GM18909 (cell line): Measurements from ENCODE around the gene ARID1B.
A peak's percentile ranks its signal among the peaks of the same experiment; 100 is the strongest.

Experiments
- ATAC-seq: cut with Tn5 transposase; IDR thresholded peaks from one replicate; pipeline ENCODE4 v1.9.1; 2021; ENCODE audit warnings: mild to moderate bottlenecking; ENCODE audit not compliant: unreplicated experiment, poor library complexity

ARID1B gene

DNA sequence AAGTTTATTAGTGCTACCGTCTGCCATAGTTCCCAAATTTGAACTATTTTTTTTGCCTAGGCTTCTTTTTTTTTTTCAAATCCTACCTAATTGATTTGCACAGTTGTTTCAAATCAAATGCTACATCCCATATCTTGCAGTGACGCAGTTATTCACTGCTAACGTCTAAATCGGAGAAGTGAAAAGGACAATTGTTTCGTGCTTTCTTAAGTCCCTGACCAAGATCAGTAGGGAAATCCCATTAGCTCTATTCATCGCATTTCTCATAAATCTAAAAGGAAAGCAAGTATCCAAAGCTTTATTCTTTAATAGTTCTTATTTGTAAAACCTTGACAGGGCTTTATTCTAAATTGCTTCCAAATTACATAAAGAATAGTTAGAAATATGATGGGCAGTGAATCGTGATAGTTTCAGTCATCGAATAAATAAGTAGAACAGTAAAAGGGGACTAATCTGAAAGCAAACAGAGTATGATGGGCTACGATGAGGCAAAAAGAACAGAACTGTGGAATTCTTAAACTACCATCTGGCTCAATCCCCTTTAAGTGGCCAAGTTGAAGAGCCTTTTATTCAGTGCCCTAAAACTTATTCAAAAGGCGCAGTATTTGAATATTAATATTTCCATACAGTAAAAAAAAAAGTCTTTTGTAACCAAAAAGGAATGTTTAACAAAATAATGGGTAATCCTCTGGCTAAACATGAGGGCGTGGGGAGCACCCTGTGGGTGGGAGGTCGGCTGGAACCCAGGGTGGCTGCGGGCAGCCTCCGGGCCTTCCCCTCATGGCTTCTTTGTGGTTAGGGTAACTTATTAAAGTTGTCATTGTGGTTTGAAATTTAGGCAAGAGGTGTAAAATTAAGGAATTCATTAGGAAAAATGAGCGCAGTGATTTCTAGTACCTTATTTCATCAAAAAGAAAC is 3.0 kb upstream of the ARID1B start:
- ATAC-seq = no peak

GRCh38 chr6:156774863-156775405 is 2.2 kb upstream of the ARID1B start:
- no peak for ATAC-seq

- ATAC-seq = no peak
Measured at GRCh38 chr6:156775717-156776116, 1.5 kb upstream of the ARID1B start.

GRCh38 chr6:156776470-156776839 is 723 bp upstream of the ARID1B start:
- ATAC-seq = no peak

DNA sequence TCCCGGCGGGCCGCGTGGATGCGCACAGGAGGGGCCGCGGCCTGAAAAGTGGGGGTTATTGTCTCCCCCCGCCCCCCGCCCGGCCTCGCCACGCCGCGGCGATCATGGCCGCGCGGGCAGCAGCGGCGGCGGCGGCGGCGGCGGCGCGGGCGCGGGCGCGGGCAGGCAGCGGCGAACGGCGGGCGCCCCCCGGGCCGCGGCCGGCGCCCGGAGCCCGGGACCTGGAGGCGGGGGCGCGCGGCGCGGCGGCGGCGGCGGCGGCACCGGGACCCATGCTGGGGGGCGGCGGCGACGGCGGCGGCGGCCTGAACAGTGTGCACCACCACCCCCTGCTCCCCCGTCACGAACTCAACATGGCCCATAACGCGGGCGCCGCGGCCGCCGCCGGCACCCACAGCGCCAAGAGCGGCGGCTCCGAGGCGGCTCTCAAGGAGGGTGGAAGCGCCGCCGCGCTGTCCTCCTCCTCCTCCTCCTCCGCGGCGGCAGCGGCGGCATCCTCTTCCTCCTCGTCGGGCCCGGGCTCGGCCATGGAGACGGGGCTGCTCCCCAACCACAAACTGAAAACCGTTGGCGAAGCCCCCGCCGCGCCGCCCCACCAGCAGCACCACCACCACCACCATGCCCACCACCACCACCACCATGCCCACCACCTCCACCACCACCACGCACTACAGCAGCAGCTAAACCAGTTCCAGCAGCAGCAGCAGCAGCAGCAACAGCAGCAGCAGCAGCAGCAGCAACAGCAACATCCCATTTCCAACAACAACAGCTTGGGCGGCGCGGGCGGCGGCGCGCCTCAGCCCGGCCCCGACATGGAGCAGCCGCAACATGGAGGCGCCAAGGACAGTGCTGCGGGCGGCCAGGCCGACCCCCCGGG is 637 bp downstream of the ARID1B start:
- peak; percentile 11 for ATAC-seq

- ATAC-seq = peak; percentile 5
Measured at GRCh38 chr6:156778454-156779205, 1.5 kb downstream of the ARID1B start.

- peak; percentile 16 for ATAC-seq
Measured at GRCh38 chr6:156779206-156780094, 2.3 kb downstream of the ARID1B start.

DNA sequence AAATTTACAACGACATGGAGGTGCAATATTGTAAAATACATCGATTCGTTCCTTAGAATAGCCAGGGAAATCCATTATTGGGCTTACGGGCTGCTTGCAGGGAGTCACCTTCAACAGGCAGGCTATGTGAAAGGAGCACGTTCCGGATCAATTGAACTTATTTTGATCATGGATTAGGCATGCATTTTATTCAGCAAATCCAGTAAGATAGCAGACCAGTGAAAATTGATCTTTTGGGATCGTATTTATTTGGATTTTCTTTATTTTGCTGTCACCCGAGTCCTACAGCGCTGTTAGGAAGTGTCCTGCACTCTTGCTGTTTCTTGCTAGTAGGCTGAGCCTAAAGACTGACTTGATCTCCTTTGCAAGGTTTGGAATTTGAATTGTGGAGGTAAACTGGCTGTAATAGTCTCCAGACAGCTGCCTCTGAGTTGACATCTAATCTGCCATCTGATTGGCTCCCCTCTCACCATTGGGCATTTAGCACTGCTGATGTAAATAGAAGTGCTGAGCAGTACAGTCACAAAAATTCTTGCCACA is 3.0 kb downstream of the ARID1B start:
- peak; percentile 51 for ATAC-seq

GRCh38 chr6:156780962-156781853 is 4.0 kb downstream of the ARID1B start:
- ATAC-seq = no peak

DNA sequence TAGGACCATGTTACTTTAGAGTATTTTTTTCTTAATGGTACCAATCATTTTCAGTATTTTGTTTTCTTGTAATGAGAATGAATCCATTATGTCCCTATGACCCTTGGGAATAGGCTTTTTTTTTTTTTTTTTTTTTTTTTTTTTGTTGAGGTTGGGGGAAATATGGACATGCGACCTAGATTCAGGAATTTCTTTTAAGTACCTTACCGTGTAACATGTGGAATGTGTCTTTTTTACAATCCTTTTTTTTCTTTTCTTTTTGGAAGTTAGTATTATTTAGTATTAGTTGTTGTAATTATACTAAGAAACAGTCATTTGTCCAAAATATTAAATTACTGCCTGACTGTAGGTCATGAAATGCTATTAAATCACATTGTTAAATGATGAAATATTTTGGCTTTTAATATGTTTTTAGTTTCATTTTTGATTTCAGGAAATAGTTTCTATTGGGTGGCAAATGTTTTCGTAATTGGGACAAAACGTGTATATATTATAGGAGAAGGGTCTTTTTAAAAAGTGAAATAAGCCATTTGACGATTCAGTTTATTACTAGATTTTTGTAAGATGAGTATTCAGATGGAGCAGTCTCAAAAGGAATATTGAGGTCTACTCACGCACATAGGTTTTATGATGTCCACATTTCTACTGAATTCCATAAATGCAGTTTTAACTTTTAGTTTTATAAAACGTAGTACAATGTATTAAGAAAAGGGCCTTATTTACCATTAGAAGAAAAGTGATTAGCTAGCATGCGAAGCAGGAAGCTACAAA is 4.9 kb downstream of the ARID1B start:
- no peak for ATAC-seq

- ATAC-seq = no peak
Measured at GRCh38 chr6:156782691-156783320, 5.6 kb downstream of the ARID1B start.

- ATAC-seq = no peak
Measured at GRCh38 chr6:156783958-156784357, 6.8 kb downstream of the ARID1B start.

DNA sequence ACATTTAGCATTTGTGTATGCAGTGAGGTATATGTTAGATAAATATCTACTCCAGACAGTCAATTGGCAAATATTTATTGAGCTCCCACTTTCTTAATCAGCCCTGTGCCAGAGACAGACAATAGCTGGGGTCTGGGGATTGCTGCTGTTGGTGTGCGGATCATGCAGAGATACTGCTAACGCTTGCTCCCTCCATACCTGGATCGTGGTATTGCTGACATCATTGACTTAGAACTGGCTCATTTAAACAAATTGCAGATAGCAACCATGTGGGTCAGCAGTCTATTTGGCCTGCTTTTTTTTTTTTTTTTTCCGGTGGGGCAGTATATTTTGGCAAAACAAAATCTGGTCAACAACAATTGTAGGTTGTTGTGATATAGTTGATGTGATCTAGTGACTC is 9.5 kb downstream of the ARID1B start:
- ATAC-seq = no peak

GRCh38 chr6:156787569-156788492 is 10.7 kb downstream of the ARID1B start:
- ATAC-seq = no peak

DNA sequence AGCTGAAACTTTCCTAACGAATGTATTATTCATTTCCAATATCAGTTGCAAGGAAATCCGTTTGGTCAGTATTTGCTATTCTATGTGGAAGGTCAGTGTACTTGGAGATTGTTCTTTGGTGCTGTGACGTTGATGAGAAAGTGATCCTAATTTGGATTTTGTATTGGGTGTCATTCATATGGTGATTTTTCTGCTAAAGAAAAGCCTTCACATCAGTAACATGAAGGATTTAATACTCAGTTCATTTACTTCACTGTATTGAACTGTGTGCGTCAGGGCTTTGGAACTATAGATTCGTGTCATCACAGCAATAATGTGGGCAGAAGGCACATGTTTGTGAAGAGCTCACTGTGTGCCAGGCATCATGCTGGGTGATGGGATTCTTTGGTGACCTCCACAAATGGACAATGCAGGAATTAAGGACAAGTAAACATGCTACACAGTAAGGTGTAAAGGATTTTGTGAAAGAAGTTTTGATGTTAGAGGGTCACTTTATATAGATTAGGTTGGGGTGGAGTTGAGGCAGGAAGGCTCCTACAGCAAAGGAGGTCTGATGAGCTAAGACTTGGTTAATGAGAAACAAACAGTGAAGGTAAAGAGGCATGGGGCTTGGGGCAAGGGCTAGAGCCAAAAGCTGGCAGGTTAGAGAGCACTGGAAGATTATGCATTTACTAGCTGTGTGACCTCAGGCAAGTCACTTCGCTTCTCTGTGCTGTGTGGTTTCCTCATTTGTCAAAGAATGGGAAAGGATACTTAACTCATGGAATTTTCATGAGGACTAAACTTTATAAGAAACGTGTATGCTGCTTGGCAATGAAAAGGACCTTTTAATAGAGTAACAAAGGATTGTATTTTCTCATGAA is 12.1 kb downstream of the ARID1B start:
- ATAC-seq = no peak
